ENCODE measurements around the gene TNIP1. TPM values are rescaled to one million over a fixed set of nuclear protein-coding genes. Genes with fewer than 3 reads are reported as not detected.

TNIP1 gene
- total RNA-seq, 1 experiment from 2014 or later = 342 TPM

DNA sequence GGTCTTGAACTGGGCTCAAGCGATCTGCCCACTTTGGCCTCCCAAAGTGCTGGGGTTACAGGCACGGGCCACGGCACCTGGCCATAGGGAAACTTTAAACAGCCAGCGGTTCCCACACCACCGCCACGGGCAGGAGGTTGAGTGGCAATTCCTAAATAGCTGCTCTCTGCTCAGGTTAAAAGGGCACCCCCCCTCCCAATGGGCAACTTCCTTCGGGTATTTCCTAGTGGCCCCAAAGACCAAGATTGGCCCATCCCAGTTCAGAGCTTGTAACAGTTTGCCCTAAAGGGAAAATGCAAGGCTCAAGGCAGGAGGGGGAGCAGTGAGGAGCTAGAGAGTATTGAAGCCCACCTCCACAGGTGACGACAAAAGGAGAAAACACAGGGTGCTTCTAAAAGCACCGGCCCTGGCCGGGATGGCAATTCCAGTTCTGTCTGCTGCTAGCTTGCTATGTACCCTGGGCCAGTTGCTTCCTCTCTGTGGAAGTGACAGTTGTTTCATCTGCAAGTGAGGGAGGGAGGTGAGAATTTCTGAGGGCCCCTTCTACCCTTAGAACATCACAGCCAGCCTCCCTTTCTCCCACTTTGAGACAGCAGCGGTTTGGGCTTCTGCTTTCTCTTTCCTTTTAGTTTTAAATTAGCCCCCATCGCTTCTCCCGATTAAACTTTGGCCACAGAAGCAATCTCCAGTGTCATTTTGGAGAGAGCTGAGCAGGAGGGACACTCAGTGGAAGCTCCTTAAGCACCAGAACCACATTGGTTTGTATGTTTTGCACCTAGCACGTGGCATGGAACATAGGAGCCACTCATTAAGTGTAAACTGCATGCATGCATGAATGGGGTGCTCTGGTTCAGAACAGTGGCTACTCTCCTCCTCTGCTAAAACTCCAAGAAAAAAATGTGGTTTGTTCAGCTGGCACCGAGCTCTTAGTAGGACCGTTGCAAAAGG, 17.3 kb upstream of the TNIP1 start:
- H3K27me3 Mint-ChIP-seq (ENCODE audit: insufficient read depth, unreplicated experiment) = no peaks in the 10 kb centered on the region
- ChIA-PET POLR2A (interaction anchor here (1.2 to 1.3 kb wide), 2 partner anchors 12 to 26 kb away, joined by 5 to 6 read pairs; no protein-coding TSS in a partner anchor), CTCF (interaction anchor here (0.7 to 6.0 kb wide), 12 partner anchors 13 to 1415 kb away, joined by 3 to 72 read pairs (median 4); no protein-coding TSS in a partner anchor)
- no peak overlapping the region for H3K4me3 Mint-ChIP-seq (ENCODE audit: unreplicated experiment)
- TF ChIP-seq, protein P1, sequence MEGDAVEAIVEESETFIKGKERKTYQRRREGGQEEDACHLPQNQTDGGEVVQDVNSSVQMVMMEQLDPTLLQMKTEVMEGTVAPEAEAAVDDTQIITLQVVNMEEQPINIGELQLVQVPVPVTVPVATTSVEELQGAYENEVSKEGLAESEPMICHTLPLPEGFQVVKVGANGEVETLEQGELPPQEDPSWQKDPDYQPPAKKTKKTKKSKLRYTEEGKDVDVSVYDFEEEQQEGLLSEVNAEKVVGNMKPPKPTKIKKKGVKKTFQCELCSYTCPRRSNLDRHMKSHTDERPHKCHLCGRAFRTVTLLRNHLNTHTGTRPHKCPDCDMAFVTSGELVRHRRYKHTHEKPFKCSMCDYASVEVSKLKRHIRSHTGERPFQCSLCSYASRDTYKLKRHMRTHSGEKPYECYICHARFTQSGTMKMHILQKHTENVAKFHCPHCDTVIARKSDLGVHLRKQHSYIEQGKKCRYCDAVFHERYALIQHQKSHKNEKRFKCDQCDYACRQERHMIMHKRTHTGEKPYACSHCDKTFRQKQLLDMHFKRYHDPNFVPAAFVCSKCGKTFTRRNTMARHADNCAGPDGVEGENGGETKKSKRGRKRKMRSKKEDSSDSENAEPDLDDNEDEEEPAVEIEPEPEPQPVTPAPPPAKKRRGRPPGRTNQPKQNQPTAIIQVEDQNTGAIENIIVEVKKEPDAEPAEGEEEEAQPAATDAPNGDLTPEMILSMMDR (IDR thresholded peaks at IDR 0.05; ENCODE audit: unreplicated experiment) = no peak
- intact Hi-C loops (cut with micrococcal nuclease) = no loop called here
- no peak for DNase-seq (ENCODE audit: unreplicated experiment)
- H3K4me1 Mint-ChIP-seq (ENCODE audit: insufficient read depth, unreplicated experiment) = peaks cover 28% of the 10 kb centered on the region
- H3K36me3 Mint-ChIP-seq (ENCODE audit: insufficient read depth, unreplicated experiment) = no peaks in the 10 kb centered on the region
- no TSS peak for BruUV-seq (replicated peaks)
- H3K9me3 Mint-ChIP-seq (ENCODE audit: unreplicated experiment) = no peaks in the 10 kb centered on the region
- H3K27ac Mint-ChIP-seq (ENCODE audit: low read depth, unreplicated experiment) = no peak overlapping the region

DNA sequence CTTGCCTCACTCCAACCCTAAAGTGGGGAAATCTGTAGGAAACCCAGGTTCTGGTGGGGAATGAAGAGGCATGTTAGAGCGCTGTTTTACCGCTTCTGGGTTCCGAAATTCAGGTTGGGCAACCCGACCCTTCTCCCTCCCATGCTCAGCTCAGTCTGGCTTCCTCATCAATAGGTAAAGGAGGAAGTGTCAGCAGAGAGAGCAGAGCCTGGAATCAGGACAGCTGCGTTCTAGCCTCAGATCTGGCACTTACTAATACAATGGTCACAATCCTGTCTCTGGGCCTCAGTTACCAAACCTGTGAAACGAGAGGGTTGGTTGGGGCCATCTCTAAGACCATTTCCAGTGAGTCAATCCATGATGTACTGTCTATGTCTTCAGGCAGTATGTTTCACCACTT, 16.2 kb upstream of the TNIP1 start:
- no TSS peak for BruUV-seq (replicated peaks)
- ChIA-PET POLR2A (no interaction called here), CTCF (interaction anchor here (0.7 to 6.0 kb wide), 7 partner anchors 11 to 152 kb away, joined by 3 to 72 read pairs (median 7); no protein-coding TSS in a partner anchor)
- H3K4me3 Mint-ChIP-seq (ENCODE audit: unreplicated experiment) = no peak overlapping the region
- TF ChIP-seq, protein P1 (IDR thresholded peaks at IDR 0.05; ENCODE audit: unreplicated experiment) = no peak
- intact Hi-C loops (cut with micrococcal nuclease) = no loop called here
- peaks cover 36% of the 10 kb centered on the region for H3K4me1 Mint-ChIP-seq (ENCODE audit: insufficient read depth, unreplicated experiment)
- no peak overlapping the region for H3K27ac Mint-ChIP-seq (ENCODE audit: low read depth, unreplicated experiment)
- H3K36me3 Mint-ChIP-seq (ENCODE audit: insufficient read depth, unreplicated experiment) = no peaks in the 10 kb centered on the region
- DNase-seq (ENCODE audit: unreplicated experiment) = no peak
- H3K9me3 Mint-ChIP-seq (ENCODE audit: unreplicated experiment) = no peaks in the 10 kb centered on the region
- no peaks in the 10 kb centered on the region for H3K27me3 Mint-ChIP-seq (ENCODE audit: insufficient read depth, unreplicated experiment)

DNA sequence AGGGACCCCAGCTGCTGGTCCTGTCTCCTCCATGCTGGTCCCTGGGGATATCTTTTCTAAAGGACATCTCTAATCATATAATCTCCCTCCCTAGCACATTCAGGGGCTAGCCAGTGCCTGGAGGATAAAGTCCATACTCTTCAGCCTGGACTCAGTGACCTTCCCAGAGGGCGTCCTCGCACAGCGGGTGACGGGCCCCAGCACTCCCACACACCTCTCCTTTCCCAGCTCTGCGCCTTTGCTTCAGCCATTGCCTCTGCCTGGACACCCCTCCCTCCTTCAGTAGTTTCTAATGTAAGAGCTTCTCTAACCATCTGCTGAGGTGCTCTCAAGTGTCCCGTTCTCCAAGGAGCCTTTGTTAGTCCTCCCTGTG, 15.2 kb upstream of the TNIP1 start:
- H3K27ac Mint-ChIP-seq (ENCODE audit: low read depth, unreplicated experiment) = peak overlapping the region; percentile 6
- TF ChIP-seq, protein P1 (IDR thresholded peaks at IDR 0.05; ENCODE audit: unreplicated experiment) = no peak
- H3K4me3 Mint-ChIP-seq (ENCODE audit: unreplicated experiment) = no peak overlapping the region
- H3K9me3 Mint-ChIP-seq (ENCODE audit: unreplicated experiment) = no peaks in the 10 kb centered on the region
- H3K36me3 Mint-ChIP-seq (ENCODE audit: insufficient read depth, unreplicated experiment) = no peaks in the 10 kb centered on the region
- peaks cover 43% of the 10 kb centered on the region for H3K4me1 Mint-ChIP-seq (ENCODE audit: insufficient read depth, unreplicated experiment)
- POLR2A ChIA-PET = interaction anchor here (0.6 to 1.3 kb wide), 2 partner anchors 15 to 16 kb away, joined by 4 to 5 read pairs; partner anchors contain the start of gene TNIP1
- no TSS peak for BruUV-seq (replicated peaks)
- H3K27me3 Mint-ChIP-seq (ENCODE audit: insufficient read depth, unreplicated experiment) = no peaks in the 10 kb centered on the region
- intact Hi-C loops (cut with micrococcal nuclease) = no loop called here
- CTCF ChIA-PET = interaction anchor here (0.5 to 6.0 kb wide), 11 partner anchors 10 to 374 kb away, joined by 3 to 72 read pairs (median 4); no protein-coding TSS in a partner anchor
- no peak for DNase-seq (ENCODE audit: unreplicated experiment)

DNA sequence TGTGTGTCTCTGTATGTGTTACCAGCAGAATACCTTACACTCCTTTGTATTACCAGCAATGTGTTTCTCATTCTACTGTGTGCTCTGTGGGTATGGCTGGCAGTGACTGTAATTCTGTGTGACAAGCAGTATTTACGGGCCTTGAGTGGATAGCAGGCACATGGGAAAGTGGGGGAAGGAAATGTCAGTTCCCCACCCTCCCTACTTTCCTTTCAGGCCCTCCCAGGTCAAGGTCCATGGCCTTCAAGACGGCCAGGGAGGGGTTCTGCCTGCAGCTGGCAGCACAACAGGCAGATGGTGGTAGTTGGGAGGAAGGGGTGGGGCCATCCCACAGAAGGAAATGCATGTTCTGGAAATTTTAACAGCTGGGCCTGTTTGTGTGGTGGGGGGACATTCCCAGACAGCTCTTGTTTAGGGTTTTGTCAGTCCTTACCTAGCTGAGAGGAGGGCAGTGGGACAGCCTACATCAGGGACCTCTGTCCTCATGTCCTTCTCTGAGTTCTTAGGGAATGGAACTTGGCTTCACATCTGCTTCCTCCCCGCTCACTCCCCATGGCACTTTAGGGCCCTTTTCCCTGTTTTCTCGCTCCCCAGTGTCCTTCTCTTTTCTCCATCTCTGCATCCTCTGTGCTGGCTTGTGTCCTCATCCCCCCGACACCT, 14.6 kb upstream of the TNIP1 start:
- peak; percentile 26 for DNase-seq (ENCODE audit: unreplicated experiment)
- no peak overlapping the region for H3K4me3 Mint-ChIP-seq (ENCODE audit: unreplicated experiment)
- H3K27ac Mint-ChIP-seq (ENCODE audit: low read depth, unreplicated experiment) = peak overlapping the region; percentile 76
- H3K36me3 Mint-ChIP-seq (ENCODE audit: insufficient read depth, unreplicated experiment) = no peaks in the 10 kb centered on the region
- TF ChIP-seq, protein P1 (IDR thresholded peaks at IDR 0.05; ENCODE audit: unreplicated experiment) = no peak
- H3K9me3 Mint-ChIP-seq (ENCODE audit: unreplicated experiment) = no peaks in the 10 kb centered on the region
- CTCF ChIA-PET = interaction anchor here (1.3 to 6.0 kb wide), 5 partner anchors 13 to 93 kb away, joined by 4 to 72 read pairs (median 5); no protein-coding TSS in a partner anchor
- H3K27me3 Mint-ChIP-seq (ENCODE audit: insufficient read depth, unreplicated experiment) = no peaks in the 10 kb centered on the region
- intact Hi-C loops (cut with micrococcal nuclease) = no loop called here
- H3K4me1 Mint-ChIP-seq (ENCODE audit: insufficient read depth, unreplicated experiment) = peaks cover 43% of the 10 kb centered on the region
- POLR2A ChIA-PET = interaction anchor here (0.7 to 1.3 kb wide), 2 partner anchors 14 to 157 kb away, joined by 3 to 4 read pairs; partner anchors contain the start of genes GM2A and TNIP1
- BruUV-seq (replicated peaks) = no TSS peak
